Spleen (tissue), 11 donors: Measurements from ENCODE around the gene NFIL3. TPM values are rescaled to one million over a fixed set of nuclear protein-coding genes. Genes with fewer than 3 reads are reported as not detected.

ENCODE experiments used
- DNase-seq: peaks from one replicate; pipeline ENCODE4 v3.0.0-alpha.2; 2020
- H3K27ac ChIP-seq, 8 donors: fragments of 200-600 bp; sonication (generic) in 7 of 8; 1 replicate in 4 of 8; 2 replicates in 4 of 8; pipeline versions ENCODE4 v1.5.0 to v1.8.0; 2016 to 2021; ENCODE audit warnings: inconsistent platforms in 4 of 8, mild to moderate bottlenecking in 4 of 8, moderate library complexity in 1 of 8
- H3K27me3 ChIP-seq, 7 donors: fragments of 200-600 bp; sonication (generic) in 6 of 7; replicated peaks in 1 of 7; 1 replicate in 4 of 7; 2 replicates in 3 of 7; pipeline versions ENCODE4 v1.5.0 to v1.8.0; 2016 to 2021; ENCODE audit warnings: inconsistent platforms in 3 of 7, mild to moderate bottlenecking in 1 of 7
- H3K36me3 ChIP-seq, 6 donors: fragments of 200-600 bp; sonication (generic) in 5 of 6; 1 replicate in 4 of 6; 2 replicates in 2 of 6; pipeline versions ENCODE4 v1.5.0 to v1.8.0; 2016 to 2021; ENCODE audit warnings: inconsistent platforms in 2 of 6
- H3K4me1 ChIP-seq, 6 donors: fragments of 200-600 bp; sonication (generic) in 5 of 6; 1 replicate in 3 of 6; 2 replicates in 3 of 6; pipeline versions ENCODE4 v1.5.0 to v1.8.0; 2016 to 2021; ENCODE audit warnings: inconsistent platforms in 3 of 6
- H3K4me3 ChIP-seq, 8 donors: fragments of 200-600 bp; sonication (generic) in 7 of 8; 1 replicate in 4 of 8; 2 replicates in 4 of 8; pipeline versions ENCODE4 v1.5.0 to v1.8.0; 2016 to 2021; ENCODE audit warnings: inconsistent platforms in 4 of 8, mild to moderate bottlenecking in 4 of 8, moderate library complexity in 2 of 8
- H3K9me3 ChIP-seq, 8 donors: fragments of 200-600 bp; sonication (generic) in 7 of 8; 1 replicate in 4 of 8; 2 replicates in 4 of 8; pipeline versions ENCODE4 v1.5.0 to v1.8.0; 2016 to 2021; ENCODE audit warnings: inconsistent platforms in 4 of 8
- CTCF ChIP-seq, 11 experiments: fragments of 200-600 bp in 7 of 11; fragments of 450-650 bp in 4 of 11; sonication (generic) in 4 of 11; IDR thresholded peaks in 8 of 11; conservative IDR thresholded peaks in 3 of 11; 1 replicate in 7 of 11; 2 replicates in 4 of 11; pipeline versions ENCODE4 v1.4.0 to v1.8.0; 2016 to 2021; ENCODE audit warnings: antibody characterized with exemption in 11 of 11, inconsistent platforms in 4 of 11, mild to moderate bottlenecking in 1 of 11
- POLR2A ChIP-seq, 3 donors: fragments of 450-650 bp; IDR thresholded peaks; one replicate each; pipeline ENCODE4 v1.5.1; 2017; ENCODE audit warnings: antibody characterized with exemption in 3 of 3, mild to moderate bottlenecking in 1 of 3
- POLR2AphosphoS5 ChIP-seq, 3 donors: sonication (generic); formaldehyde crosslinking; IDR thresholded peaks; one replicate each; pipeline ENCODE4 v1.5.1; 2017; ENCODE audit warnings: antibody characterized with exemption in 3 of 3
- WGBS, 5 donors: extraction: QIAGEN DNeasy Blood & Tissue Kit in 3 of 5; methylation state at CpG; one replicate each; pipeline versions ENCODE4 v1.1.5 to v1.1.7; 2013 to 2018; 5-methylcytosine and 5-hydroxymethylcytosine counted together
- intact Hi-C: fragments of 100-400 bp; cut with DNase I; formaldehyde crosslinking; loops from one replicate; pipeline ENCODE4 v1.15.0; 2023; ENCODE audit warnings: low total_unique reads
- polyA plus RNA-seq, 3 donors: library from polyadenylated mRNA; stranded (reverse); fragments of 200-250 nt; gene quantifications; one replicate each; pipeline ENCODE4 v1.2.1, GENCODE V29; 2013
- total RNA-seq, 7 donors: library from RNA; depleted of rRNA in 3 of 7; stranded (reverse); fragments of >200 nt in 3 of 7; fragmentation: NEBNext Ultra II Directional in 4 of 7; extraction: Animal tissue kit (Norgen Biotek cat#: 25700) in 4 of 7; gene quantifications; one replicate each; pipeline versions ENCODE4 v1.1.0 to v1.2.1, GENCODE V29; 2016 to 2021
- donor health status: healthy with polysubstance abuse.
- donor health status: DM: no; HTN: no; CAD: no; lungs with moderate emphysema.
- donor health status: DM: no; HTN: no; CAD: no.
- donor health status: Bipolar disorder and iron deficiency.
- donor health status: healthy.
- donor health status: DM: no; HTN: no; CAD: no.
- donor health status: DM: yes; HTN: yes; CAD: no.

NFIL3 gene
- total and polyA plus RNA-seq, 10 donors: 4.7 to 41.9 (median 17.8) TPM

DNA sequence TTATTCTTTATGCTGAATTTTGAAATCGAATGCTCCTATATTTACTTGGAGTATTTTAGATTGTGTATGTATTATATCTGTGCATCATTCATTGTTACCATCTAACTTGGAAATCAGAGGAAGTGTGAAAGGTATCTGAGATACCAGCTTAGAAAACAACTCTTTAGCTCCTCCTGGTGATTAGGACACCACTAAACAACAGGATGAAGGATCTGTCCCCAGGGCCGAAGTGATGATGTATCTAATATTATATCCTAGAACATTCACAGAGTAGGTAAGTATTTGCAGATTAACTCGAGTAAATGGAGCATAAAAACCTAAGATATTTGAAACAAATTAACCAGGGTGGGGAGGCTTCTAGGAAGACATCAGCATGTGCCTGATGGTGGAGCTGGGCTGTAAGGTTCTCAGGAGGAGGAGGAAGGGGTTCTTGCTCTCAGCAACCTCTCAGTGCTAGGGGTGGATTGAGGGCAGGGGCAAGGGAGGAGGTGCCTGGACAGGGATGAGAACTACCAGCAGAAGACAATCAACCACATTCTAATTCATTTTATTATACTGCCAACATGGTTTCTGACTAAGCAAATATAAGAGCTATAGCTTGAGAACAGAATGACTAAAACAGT, 2.6 kb upstream of the NFIL3 start:
- Histone ChIP-seq H3K27me3 (peaks cover 0 to 35% (median 4%) of the 10 kb centered on the region in 7 donors), H3K27ac (peak overlapping the region in 3 of 8 donors; percentile 96 to 99 (median 99)), H3K4me1 (peaks cover 7 to 71% (median 33%) of the 10 kb centered on the region in 6 donors), H3K4me3 (no peak overlapping the region), H3K9me3 (no peaks in the 10 kb centered on the region), H3K36me3 (no peaks in the 10 kb centered on the region)
- 18 to 30% (median 26%) methylated on average over 3 of the region's 3 CpGs for WGBS, 5 donors
- intact Hi-C loops: loop anchor here (2.0 to 10.0 kb wide), 3 partner anchors 231 to 511 kb away; no protein-coding TSS in a partner anchor
- TF ChIP-seq CTCF (IDR thresholded peaks at IDR 0.05 in 8 of 11, conservative IDR thresholded peaks at IDR 0.05 in 3 of 11): peak; percentile 30 to 73 (median 60)
- no peak for TF ChIP-seq POLR2AphosphoS5 (IDR thresholded peaks at IDR 0.05)
- no peak for TF ChIP-seq POLR2A (IDR thresholded peaks at IDR 0.05)
- DNase-seq: no peak

- Histone ChIP-seq H3K9me3 (no peaks in the 10 kb centered on the region), H3K36me3 (no peaks in the 10 kb centered on the region), H3K4me1 (peaks cover 10 to 80% (median 43%) of the 10 kb centered on the region in 6 donors), H3K4me3 (peak overlapping the region in 6 of 8 donors; percentile 66 to 75 (median 71)), H3K27me3 (peaks cover 0 to 44% (median 13%) of the 10 kb centered on the region in 7 donors), H3K27ac (peak overlapping the region in 6 of 8 donors; percentile 95 to 99 (median 96))
- intact Hi-C loops: loop anchor here (5.0 to 10.0 kb wide), 2 partner anchors 230 to 393 kb away; no protein-coding TSS in a partner anchor
- WGBS, 5 donors: 34 to 44% (median 39%) methylated on average over 9 of the region's 9 CpGs
- no peak for DNase-seq
- TF ChIP-seq CTCF (IDR thresholded peaks at IDR 0.05 in 8 of 11, conservative IDR thresholded peaks at IDR 0.05 in 3 of 11) (no peak), POLR2A (IDR thresholded peaks at IDR 0.05) (no peak), POLR2AphosphoS5 (IDR thresholded peaks at IDR 0.05) (no peak)
These were observed 1.6 kb upstream of the NFIL3 start for GRCh38 chr9:91425271-91425670.

DNA sequence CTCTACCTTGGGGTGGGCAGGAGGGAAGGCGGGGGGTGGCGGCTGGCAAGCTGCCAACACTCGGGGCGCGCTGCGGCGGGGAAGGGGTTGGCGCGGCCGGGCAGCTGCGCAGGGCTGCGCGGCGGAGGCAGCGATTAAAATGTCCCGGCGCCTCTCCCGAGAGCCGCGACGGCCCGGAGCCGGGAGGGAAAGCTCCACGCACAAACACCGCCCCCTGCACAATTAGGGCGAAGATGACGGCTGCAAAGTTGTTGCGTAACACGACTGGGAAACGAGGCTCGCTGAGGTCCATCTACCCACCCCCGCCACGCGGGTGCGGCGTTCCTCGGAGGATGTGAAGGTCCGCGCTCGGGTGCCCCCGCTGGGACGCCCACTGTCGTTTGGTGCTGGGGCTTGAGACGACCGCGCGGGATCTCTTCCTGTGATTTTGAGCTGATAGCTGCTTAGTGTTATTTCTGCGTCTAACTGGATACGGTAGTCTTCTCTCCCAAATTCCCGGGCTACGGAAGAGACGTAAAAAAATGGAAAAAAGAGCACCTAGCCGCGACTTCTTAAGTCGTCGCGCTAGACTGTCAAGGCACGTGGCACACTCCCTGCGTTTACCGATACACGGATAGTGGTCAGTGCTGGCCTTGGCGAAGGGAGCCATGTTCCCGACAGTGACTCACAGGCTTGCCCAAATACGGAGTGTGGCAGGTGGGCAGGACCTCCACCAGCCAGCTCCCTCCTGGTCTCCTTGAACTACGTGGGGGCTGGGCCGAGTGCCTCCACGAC, 958 bp upstream of the NFIL3 start:
- 1 to 2% (median 1%) methylated on average over 35 to 67 of the region's 67 CpGs for WGBS, 5 donors
- intact Hi-C loops: loop anchor here (5.0 to 10.0 kb wide), 2 partner anchors 230 to 392 kb away; no protein-coding TSS in a partner anchor
- DNase-seq: peak; percentile 95
- H3K4me3 ChIP-seq: peak overlapping the region; percentile 66 to 83 (median 71)
- H3K4me1 ChIP-seq: peaks cover 10 to 85% (median 44%) of the 10 kb centered on the region in 6 donors
- TF ChIP-seq POLR2AphosphoS5 (IDR thresholded peaks at IDR 0.05) (peak; percentile 71 to 86 (median 76)), POLR2A (IDR thresholded peaks at IDR 0.05) (peak in 2 of 3 donors; percentile 21 to 41), CTCF (IDR thresholded peaks at IDR 0.05 in 8 of 11, conservative IDR thresholded peaks at IDR 0.05 in 3 of 11) (peak in 6 of 11 experiments; percentile 14 to 45 (median 30))
- H3K27ac ChIP-seq: peak overlapping the region; percentile 81 to 99 (median 96)
- no peaks in the 10 kb centered on the region for H3K36me3 ChIP-seq
- peaks cover 0 to 51% (median 13%) of the 10 kb centered on the region in 7 donors for H3K27me3 ChIP-seq
- no peaks in the 10 kb centered on the region for H3K9me3 ChIP-seq
